ENCODE measurements around the gene DACH2. TPM values are rescaled to one million over a fixed set of nuclear protein-coding genes. Genes with fewer than 3 reads are reported as not detected.

Gene DACH2
- total RNA-seq, 1 donor from 2014 or later, result not detected

Other genes with a start within 250 kb of the DACH2 start
- 15.6 and 15.7 TPM in 2 replicates for gene CHM, start 100.9 kb upstream of the DACH2 start, total RNA-seq

All from activated T-helper 1 cell treated with anti-CD3 and anti-CD28 coated beads, Interleukin-12 subunit alpha, Interleukin-12 subunit beta, Interleukin-2, Interleukin-4 antibody, amounts not matched to agents 30 ng/mL and 10 ng/mL and 1 ng/mL, durations not matched to agents 14 hours and 24 hours and 36 hours (primary cell).